K562 (cell line): Measurements from ENCODE around the gene GPR55. TPM values are rescaled to one million over a fixed set of nuclear protein-coding genes. Genes with fewer than 3 reads are reported as not detected.

Experiments
- CBFA2T3 ChIP-seq: fragments of 450-650 bp; IDR thresholded peaks from 2 replicates; pipeline ENCODE4 v1.6.1; 2017
- CTBP1 ChIP-seq: fragments of 450-650 bp; IDR thresholded peaks from 2 replicates; pipeline ENCODE4 v1.6.1; 2016; ENCODE audit warnings: borderline replicate concordance
- DPF2 ChIP-seq: fragments of 450-650 bp; IDR thresholded peaks from 2 replicates; pipeline ENCODE4 v1.6.1; 2016
- FOXM1 ChIP-seq, 2 experiments: fragments of 450-650 bp in 1 of 2; sonication (generic) in 1 of 2; formaldehyde crosslinking in 1 of 2; IDR thresholded peaks; 2 replicates each; pipeline versions ENCODE4 v1.6.1 to v1.9.0; 2017 to 2022; ENCODE audit warnings: low read depth in 2 of 2, mild to moderate bottlenecking in 2 of 2, missing genetic modification reagents in 1 of 2, moderate library complexity in 1 of 2
- JUND ChIP-seq, 2 experiments: IDR thresholded peaks; 2 replicates in 1 of 2; 3 replicates in 1 of 2; pipeline ENCODE4 v1.6.1; 2011; ENCODE audit warnings: borderline replicate concordance in 2 of 2, low read depth in 2 of 2, low read length in 2 of 2, improper control_type of control experiment in 1 of 2, missing biosample characterization in 1 of 2, missing genetic modification characterization in 1 of 2, missing genetic modification reagents in 1 of 2
- MNT ChIP-seq, 2 experiments: fragments of 450-650 bp; conservative IDR thresholded peaks; 2 replicates each; pipeline ENCODE4 v1.6.1; 2017; ENCODE audit warnings: mild to moderate bottlenecking in 2 of 2, moderate library complexity in 2 of 2
- MTA2 ChIP-seq: fragments of 450-650 bp; IDR thresholded peaks from 2 replicates; pipeline ENCODE4 v1.6.1; 2016; ENCODE audit warnings: low read depth
- NR3C1 ChIP-seq: sonication (generic); formaldehyde crosslinking; IDR thresholded peaks from 2 replicates; pipeline ENCODE4 v1.8.1; 2022; ENCODE audit warnings: missing genetic modification reagents
- PHF20 ChIP-seq: fragments of 450-650 bp; IDR thresholded peaks from 2 replicates; pipeline ENCODE4 v1.6.1; 2018; ENCODE audit not compliant: partially characterized antibody
- SPI1 ChIP-seq: IDR thresholded peaks from 2 replicates; pipeline ENCODE4 v1.6.1; 2011; ENCODE audit warnings: low read depth, low read length, control low read depth, borderline replicate concordance
- TAL1 ChIP-seq: fragments of 450-650 bp; IDR thresholded peaks from 2 replicates; pipeline ENCODE4 v1.6.1; 2016; ENCODE audit warnings: mild to moderate bottlenecking
- TBL1XR1 ChIP-seq, 2 experiments: IDR thresholded peaks; 2 replicates each; pipeline ENCODE4 v1.6.1; 2012; ENCODE audit warnings: improper control_type of control experiment in 2 of 2, low read length in 2 of 2, mild to moderate bottlenecking in 1 of 2
- TEAD2 ChIP-seq: fragments of 450-650 bp; IDR thresholded peaks from 2 replicates; pipeline ENCODE4 v1.6.1; 2016; ENCODE audit warnings: missing genetic modification characterization, control low read depth, missing compliant biosample characterization
- ZEB2 ChIP-seq: fragments of 450-650 bp; IDR thresholded peaks from 2 replicates; pipeline ENCODE4 v1.6.1; 2016
- ZFX ChIP-seq: sonication (generic); formaldehyde crosslinking; IDR thresholded peaks from 2 replicates; pipeline ENCODE4 v1.8.0; 2022; ENCODE audit warnings: mild to moderate bottlenecking, missing genetic modification reagents, moderate library complexity
- ZNF274 ChIP-seq: IDR thresholded peaks from 2 replicates; pipeline ENCODE4 v1.6.1; 2011; ENCODE audit warnings: low read depth, mild to moderate bottlenecking, low read length, moderate library complexity, borderline replicate concordance
- polyA plus RNA-seq, 8 experiments: library from polyadenylated mRNA; depleted of rRNA in 4 of 8; stranded (reverse) in 5 of 8; unstranded in 3 of 8; fragments of >200 nt; fragmentation: Nextera tagmentation in 2 of 8; fragmentation: Illumina TruSeq in 1 of 8; extraction: Ambion mirVana in 2 of 8; extraction: Trizol in 1 of 8; gene quantifications; 2 replicates each; pipeline versions ENCODE4 v1.2.1 to v1.2.3, GENCODE V29; 2011 to 2014; ENCODE audit warnings: inconsistent platforms in 1 of 8, missing spikeins in 1 of 8
- total RNA-seq, 7 experiments: library from RNA; depleted of rRNA in 6 of 7; stranded (reverse); fragments of >200 nt in 6 of 7; fragmentation: Illumina TruSeq in 2 of 7; extraction: Trizol in 2 of 7; gene quantifications; 2 replicates each; pipeline versions ENCODE4 v1.2.1 to v1.2.3, GENCODE V29; 2011 to 2021; ENCODE audit warnings: low replicate concordance in 1 of 7
- TF ChIP-seq, protein P1 (sequence below): fragments of 450-650 bp; IDR thresholded peaks from 2 replicates; pipeline ENCODE4 v1.6.1; 2017; ENCODE audit warnings: antibody characterized with exemption, mild to moderate bottlenecking
- TF ChIP-seq, protein P2 (sequence below): sonication (generic); formaldehyde crosslinking; IDR thresholded peaks from 2 replicates; pipeline ENCODE4 v1.8.0; 2022; ENCODE audit warnings: missing genetic modification reagents, mild to moderate bottlenecking, moderate library complexity, borderline replicate concordance
- TF ChIP-seq, protein P3 (sequence below): sonication (generic); formaldehyde crosslinking; IDR thresholded peaks from 2 replicates; pipeline ENCODE4 v1.5.0; 2020; ENCODE audit warnings: missing genetic modification reagents

The GPR55 gene
- total and polyA plus RNA-seq, 9 of the 15 experiments (the other 6 are each of a cell fraction or from before 2014, with no cell fraction given): 0.11 to 0.49 (median 0.27) TPM

DNA sequence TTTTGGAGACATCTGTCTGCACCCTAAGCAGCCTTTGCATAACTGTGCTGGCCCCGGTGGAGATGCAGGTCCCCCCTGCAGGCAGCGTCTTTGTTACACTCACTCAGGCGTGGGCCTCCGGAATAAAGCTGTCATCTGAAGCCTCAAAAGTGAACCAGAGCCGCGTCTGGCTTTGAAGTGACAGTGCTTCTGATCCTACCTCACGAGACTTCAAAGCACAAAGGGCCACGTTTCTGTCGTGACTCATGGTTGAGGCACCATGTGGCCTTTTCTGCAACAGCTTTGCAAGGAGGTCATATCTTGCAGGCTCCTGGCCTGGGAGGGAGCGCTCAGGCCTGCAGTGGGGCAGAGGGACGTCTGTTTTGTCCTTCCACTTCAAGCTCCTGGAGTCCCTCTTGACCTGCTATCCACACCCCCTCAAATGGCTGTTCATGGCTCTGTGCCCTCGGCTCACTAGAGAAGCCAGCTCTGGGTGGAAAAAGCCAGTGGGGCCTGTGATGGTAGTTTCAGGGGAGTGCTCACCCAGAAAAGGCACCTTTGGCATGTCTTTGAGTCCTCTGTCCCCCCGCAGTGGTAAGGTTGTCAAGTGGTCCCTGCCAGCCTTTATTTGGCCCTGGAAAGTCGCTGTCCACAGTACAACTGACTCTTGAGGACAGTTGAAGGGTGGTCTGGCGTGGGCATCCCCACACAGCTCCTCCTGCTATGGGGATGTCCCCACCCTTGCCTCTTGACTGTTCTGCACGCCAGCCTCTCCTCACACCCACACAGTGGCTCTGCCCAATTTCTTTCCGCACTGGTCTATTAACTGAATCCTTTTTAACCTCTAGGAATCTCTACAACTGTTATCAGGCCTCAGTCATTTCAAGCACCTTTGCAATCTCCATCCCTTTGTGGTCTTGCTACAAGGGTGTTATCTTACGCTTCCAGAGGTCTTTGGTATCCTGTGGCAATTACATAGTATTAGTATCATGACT lies 19.3 kb downstream of the GPR55 start (continued):
- peak; percentile 60 to 76; a peak in 3 of 4 replicates for TF ChIP-seq MNT (conservative IDR thresholded peaks at IDR 0.05)
- TF ChIP-seq, protein P1, sequence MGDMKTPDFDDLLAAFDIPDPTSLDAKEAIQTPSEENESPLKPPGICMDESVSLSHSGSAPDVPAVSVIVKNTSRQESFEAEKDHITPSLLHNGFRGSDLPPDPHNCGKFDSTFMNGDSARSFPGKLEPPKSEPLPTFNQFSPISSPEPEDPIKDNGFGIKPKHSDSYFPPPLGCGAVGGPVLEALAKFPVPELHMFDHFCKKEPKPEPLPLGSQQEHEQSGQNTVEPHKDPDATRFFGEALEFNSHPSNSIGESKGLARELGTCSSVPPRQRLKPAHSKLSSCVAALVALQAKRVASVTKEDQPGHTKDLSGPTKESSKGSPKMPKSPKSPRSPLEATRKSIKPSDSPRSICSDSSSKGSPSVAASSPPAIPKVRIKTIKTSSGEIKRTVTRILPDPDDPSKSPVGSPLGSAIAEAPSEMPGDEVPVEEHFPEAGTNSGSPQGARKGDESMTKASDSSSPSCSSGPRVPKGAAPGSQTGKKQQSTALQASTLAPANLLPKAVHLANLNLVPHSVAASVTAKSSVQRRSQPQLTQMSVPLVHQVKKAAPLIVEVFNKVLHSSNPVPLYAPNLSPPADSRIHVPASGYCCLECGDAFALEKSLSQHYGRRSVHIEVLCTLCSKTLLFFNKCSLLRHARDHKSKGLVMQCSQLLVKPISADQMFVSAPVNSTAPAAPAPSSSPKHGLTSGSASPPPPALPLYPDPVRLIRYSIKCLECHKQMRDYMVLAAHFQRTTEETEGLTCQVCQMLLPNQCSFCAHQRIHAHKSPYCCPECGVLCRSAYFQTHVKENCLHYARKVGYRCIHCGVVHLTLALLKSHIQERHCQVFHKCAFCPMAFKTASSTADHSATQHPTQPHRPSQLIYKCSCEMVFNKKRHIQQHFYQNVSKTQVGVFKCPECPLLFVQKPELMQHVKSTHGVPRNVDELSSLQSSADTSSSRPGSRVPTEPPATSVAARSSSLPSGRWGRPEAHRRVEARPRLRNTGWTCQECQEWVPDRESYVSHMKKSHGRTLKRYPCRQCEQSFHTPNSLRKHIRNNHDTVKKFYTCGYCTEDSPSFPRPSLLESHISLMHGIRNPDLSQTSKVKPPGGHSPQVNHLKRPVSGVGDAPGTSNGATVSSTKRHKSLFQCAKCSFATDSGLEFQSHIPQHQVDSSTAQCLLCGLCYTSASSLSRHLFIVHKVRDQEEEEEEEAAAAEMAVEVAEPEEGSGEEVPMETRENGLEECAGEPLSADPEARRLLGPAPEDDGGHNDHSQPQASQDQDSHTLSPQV: peak; percentile 66; the same call in 1 of the 2 replicates
- TF ChIP-seq PHF20: no peak
- TF ChIP-seq ZFX (CRISPR knock-in tag): peak; percentile 39
- peak; percentile 61; the same call in 1 of the 2 replicates for TF ChIP-seq CTBP1
- no peak for TF ChIP-seq ZNF274
- peak; percentile 56 for TF ChIP-seq DPF2
- TF ChIP-seq TAL1: peak; percentile 71
- TF ChIP-seq FOXM1 (IDR thresholded peaks at IDR 0.05; ENCODE audit: low read depth): 0 out of 2 replicates have a peak, but pooled peaks have one; percentile 14
- no peak for TF ChIP-seq FOXM1 (CRISPR knock-in tag; IDR thresholded peaks at IDR 0.05; ENCODE audit: low read depth)
- TF ChIP-seq, protein P2, sequence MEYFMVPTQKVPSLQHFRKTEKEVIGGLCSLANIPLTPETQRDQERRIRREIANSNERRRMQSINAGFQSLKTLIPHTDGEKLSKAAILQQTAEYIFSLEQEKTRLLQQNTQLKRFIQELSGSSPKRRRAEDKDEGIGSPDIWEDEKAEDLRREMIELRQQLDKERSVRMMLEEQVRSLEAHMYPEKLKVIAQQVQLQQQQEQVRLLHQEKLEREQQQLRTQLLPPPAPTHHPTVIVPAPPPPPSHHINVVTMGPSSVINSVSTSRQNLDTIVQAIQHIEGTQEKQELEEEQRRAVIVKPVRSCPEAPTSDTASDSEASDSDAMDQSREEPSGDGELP (CRISPR knock-in tag): 0 out of 2 replicates have a peak, but pooled peaks have one; percentile 14
- TF ChIP-seq ZEB2: peak; percentile 44; the same call in 1 of the 2 replicates
- TF ChIP-seq MTA2: no peak
- no peak for TF ChIP-seq SPI1
- TF ChIP-seq, protein P3, sequence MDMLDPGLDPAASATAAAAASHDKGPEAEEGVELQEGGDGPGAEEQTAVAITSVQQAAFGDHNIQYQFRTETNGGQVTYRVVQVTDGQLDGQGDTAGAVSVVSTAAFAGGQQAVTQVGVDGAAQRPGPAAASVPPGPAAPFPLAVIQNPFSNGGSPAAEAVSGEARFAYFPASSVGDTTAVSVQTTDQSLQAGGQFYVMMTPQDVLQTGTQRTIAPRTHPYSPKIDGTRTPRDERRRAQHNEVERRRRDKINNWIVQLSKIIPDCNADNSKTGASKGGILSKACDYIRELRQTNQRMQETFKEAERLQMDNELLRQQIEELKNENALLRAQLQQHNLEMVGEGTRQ (CRISPR knock-in tag): peak; percentile 9; the same call in 1 of the 2 replicates
- TF ChIP-seq JUND (IDR thresholded peaks at IDR 0.05; ENCODE audit: borderline replicate concordance, low read depth, low read length): peak; percentile 70; the same call in 1 of the 2 replicates
- TF ChIP-seq JUND (tag; IDR thresholded peaks at IDR 0.05; ENCODE audit: borderline replicate concordance, low read depth, low read length): peak; percentile 45; the same call in 1 of the 3 replicates
- no peak for TF ChIP-seq TEAD2 (tag)
- no peak for TF ChIP-seq NR3C1 (CRISPR knock-in tag)
- TF ChIP-seq TBL1XR1 (IDR thresholded peaks at IDR 0.05; ENCODE audit: low read length in 2 of 2): 0 out of 4 replicates have a peak, but pooled peaks of 1 of the 2 experiments have one; percentile 20
- peak; percentile 87 for TF ChIP-seq CBFA2T3
